Measurements from ENCODE around the gene ARID1A. TPM values are rescaled to one million over a fixed set of nuclear protein-coding genes. Genes with fewer than 3 reads are reported as not detected.

ARID1A gene
- polyA plus RNA-seq, 1 donor (not counting 4 experiments of a cell fraction or from before 2014, with no cell fraction given) = 10.2 TPM

DNA sequence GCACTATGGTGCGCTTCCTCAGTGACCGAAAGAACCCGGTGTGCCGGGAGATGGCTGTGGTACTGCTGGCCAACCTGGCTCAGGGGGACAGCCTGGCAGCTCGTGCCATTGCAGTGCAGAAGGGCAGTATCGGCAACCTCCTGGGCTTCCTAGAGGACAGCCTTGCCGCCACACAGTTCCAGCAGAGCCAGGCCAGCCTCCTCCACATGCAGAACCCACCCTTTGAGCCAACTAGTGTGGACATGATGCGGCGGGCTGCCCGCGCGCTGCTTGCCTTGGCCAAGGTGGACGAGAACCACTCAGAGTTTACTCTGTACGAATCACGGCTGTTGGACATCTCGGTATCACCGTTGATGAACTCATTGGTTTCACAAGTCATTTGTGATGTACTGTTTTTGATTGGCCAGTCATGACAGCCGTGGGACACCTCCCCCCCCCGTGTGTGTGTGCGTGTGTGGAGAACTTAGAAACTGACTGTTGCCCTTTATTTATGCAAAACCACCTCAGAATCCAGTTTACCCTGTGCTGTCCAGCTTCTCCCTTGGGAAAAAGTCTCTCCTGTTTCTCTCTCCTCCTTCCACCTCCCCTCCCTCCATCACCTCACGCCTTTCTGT is 84.6 kb downstream of the ARID1A start:
- H3K4me3 ChIP-seq (ENCODE audit: control insufficient read depth in 2 of 3, extremely low read depth in 1 of 3, insufficient read depth in 2 of 3, low read depth in 1 of 3, low read length in 3 of 3) = no peak overlapping the region
- no peaks in the 10 kb centered on the region for H3K9me1 ChIP-seq (ENCODE audit: control insufficient read depth, extremely low read depth, insufficient read depth, low read length)
- H3K4me1 ChIP-seq (ENCODE audit: control insufficient read depth, extremely low read depth, insufficient read depth, low read length) = no peaks in the 10 kb centered on the region
- no peak overlapping the region for H3K4me2 ChIP-seq (ENCODE audit: control insufficient read depth, extremely low read depth, insufficient read depth, low read depth, low read length)
- no peak for DNase-seq (ENCODE audit: low read depth, low spot score)
- no peak overlapping the region for H2AFZ ChIP-seq (ENCODE audit: control insufficient read depth, low read length)
- peaks cover 26 to 35% of the 10 kb centered on the region in 2 experiments for H3K36me3 ChIP-seq (ENCODE audit: control insufficient read depth in 2 of 2, extremely low read depth in 1 of 2, insufficient read depth in 2 of 2, low read length in 2 of 2)
- H3K79me2 ChIP-seq (ENCODE audit: control insufficient read depth, insufficient read depth, low read length) = peaks cover 4% of the 10 kb centered on the region
- dilution Hi-C loops (cut with MboI; ENCODE audit: extremely low pct_ligation_motif_present, low sequenced_read_pairs) = no loop called here
- no peaks in the 10 kb centered on the region for H4K20me1 ChIP-seq (ENCODE audit: control insufficient read depth, extremely low read depth, insufficient read depth, low read length)
- H3K9me3 ChIP-seq (ENCODE audit: control insufficient read depth, low read depth, low read length) = no peaks in the 10 kb centered on the region
- H3K27me3 ChIP-seq (ENCODE audit: control insufficient read depth, extremely low read depth, insufficient read depth, low read length) = no peaks in the 10 kb centered on the region
- H3K27ac ChIP-seq (ENCODE audit: control insufficient read depth, insufficient read depth, low read length) = no peak overlapping the region
- H3K9ac ChIP-seq (ENCODE audit: control insufficient read depth, extremely low read depth, insufficient read depth, low read length) = no peak overlapping the region
- FAIRE-seq = no peak
- no peak for TF ChIP-seq EZH2 (IDR thresholded peaks at IDR 0.05; ENCODE audit: low read length)
- TF ChIP-seq, protein P1, sequence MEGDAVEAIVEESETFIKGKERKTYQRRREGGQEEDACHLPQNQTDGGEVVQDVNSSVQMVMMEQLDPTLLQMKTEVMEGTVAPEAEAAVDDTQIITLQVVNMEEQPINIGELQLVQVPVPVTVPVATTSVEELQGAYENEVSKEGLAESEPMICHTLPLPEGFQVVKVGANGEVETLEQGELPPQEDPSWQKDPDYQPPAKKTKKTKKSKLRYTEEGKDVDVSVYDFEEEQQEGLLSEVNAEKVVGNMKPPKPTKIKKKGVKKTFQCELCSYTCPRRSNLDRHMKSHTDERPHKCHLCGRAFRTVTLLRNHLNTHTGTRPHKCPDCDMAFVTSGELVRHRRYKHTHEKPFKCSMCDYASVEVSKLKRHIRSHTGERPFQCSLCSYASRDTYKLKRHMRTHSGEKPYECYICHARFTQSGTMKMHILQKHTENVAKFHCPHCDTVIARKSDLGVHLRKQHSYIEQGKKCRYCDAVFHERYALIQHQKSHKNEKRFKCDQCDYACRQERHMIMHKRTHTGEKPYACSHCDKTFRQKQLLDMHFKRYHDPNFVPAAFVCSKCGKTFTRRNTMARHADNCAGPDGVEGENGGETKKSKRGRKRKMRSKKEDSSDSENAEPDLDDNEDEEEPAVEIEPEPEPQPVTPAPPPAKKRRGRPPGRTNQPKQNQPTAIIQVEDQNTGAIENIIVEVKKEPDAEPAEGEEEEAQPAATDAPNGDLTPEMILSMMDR (optimal IDR thresholded peaks at IDR 0.05 in 1 of 3, IDR thresholded peaks at IDR 0.05 in 1 of 3, conservative IDR thresholded peaks at IDR 0.05 in 1 of 3; ENCODE audit: extremely low read depth in 1 of 3, insufficient read depth in 2 of 3, low read length in 3 of 3) = no peak

DNA sequence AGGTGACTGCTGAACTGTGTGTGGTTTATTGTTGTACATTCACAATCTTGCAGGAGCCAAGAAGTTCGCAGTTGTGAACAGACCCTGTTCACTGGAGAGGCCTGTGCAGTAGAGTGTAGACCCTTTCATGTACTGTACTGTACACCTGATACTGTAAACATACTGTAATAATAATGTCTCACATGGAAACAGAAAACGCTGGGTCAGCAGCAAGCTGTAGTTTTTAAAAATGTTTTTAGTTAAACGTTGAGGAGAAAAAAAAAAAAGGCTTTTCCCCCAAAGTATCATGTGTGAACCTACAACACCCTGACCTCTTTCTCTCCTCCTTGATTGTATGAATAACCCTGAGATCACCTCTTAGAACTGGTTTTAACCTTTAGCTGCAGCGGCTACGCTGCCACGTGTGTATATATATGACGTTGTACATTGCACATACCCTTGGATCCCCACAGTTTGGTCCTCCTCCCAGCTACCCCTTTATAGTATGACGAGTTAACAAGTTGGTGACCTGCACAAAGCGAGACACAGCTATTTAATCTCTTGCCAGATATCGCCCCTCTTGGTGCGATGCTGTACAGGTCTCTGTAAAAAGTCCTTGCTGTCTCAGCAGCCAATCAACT is 85.5 kb downstream of the ARID1A start:
- H4K20me1 ChIP-seq (ENCODE audit: control insufficient read depth, extremely low read depth, insufficient read depth, low read length) = no peaks in the 10 kb centered on the region
- dilution Hi-C loops (cut with MboI; ENCODE audit: extremely low pct_ligation_motif_present, low sequenced_read_pairs) = no loop called here
- no peaks in the 10 kb centered on the region for H3K27me3 ChIP-seq (ENCODE audit: control insufficient read depth, extremely low read depth, insufficient read depth, low read length)
- H3K79me2 ChIP-seq (ENCODE audit: control insufficient read depth, insufficient read depth, low read length) = peaks cover 4% of the 10 kb centered on the region
- H2AFZ ChIP-seq (ENCODE audit: control insufficient read depth, low read length) = no peak overlapping the region
- H3K9me1 ChIP-seq (ENCODE audit: control insufficient read depth, extremely low read depth, insufficient read depth, low read length) = no peaks in the 10 kb centered on the region
- no peak overlapping the region for H3K4me2 ChIP-seq (ENCODE audit: control insufficient read depth, extremely low read depth, insufficient read depth, low read depth, low read length)
- H3K4me1 ChIP-seq (ENCODE audit: control insufficient read depth, extremely low read depth, insufficient read depth, low read length) = peaks cover 7% of the 10 kb centered on the region
- no peaks in the 10 kb centered on the region for H3K9me3 ChIP-seq (ENCODE audit: control insufficient read depth, low read depth, low read length)
- H3K27ac ChIP-seq (ENCODE audit: control insufficient read depth, insufficient read depth, low read length) = no peak overlapping the region
- H3K9ac ChIP-seq (ENCODE audit: control insufficient read depth, extremely low read depth, insufficient read depth, low read length) = no peak overlapping the region
- TF ChIP-seq, protein P1 (optimal IDR thresholded peaks at IDR 0.05 in 1 of 3, IDR thresholded peaks at IDR 0.05 in 1 of 3, conservative IDR thresholded peaks at IDR 0.05 in 1 of 3; ENCODE audit: extremely low read depth in 1 of 3, insufficient read depth in 2 of 3, low read length in 3 of 3) = no peak
- TF ChIP-seq EZH2 (IDR thresholded peaks at IDR 0.05; ENCODE audit: low read length) = no peak
- H3K36me3 ChIP-seq (ENCODE audit: control insufficient read depth in 2 of 2, extremely low read depth in 1 of 2, insufficient read depth in 2 of 2, low read length in 2 of 2) = peaks cover 24 to 32% of the 10 kb centered on the region in 2 experiments
- DNase-seq (ENCODE audit: low read depth, low spot score) = no peak
- no peak for FAIRE-seq
- H3K4me3 ChIP-seq (ENCODE audit: control insufficient read depth in 2 of 3, extremely low read depth in 1 of 3, insufficient read depth in 2 of 3, low read depth in 1 of 3, low read length in 3 of 3) = no peak overlapping the region

All from keratinocyte (primary cell).